K562 (cell line): ENCODE data around the gene RASGEF1C. TPM values are rescaled to one million over a fixed set of nuclear protein-coding genes. Genes with fewer than 3 reads are reported as not detected.

Experiments used
- ATF3 ChIP-seq, 2 experiments: fragments of 450-650 bp in 1 of 2; sonication (generic) in 1 of 2; formaldehyde crosslinking in 1 of 2; IDR thresholded peaks in 1 of 2; conservative IDR thresholded peaks in 1 of 2; 2 replicates each; pipeline versions ENCODE4 v1.6.1 to v1.8.1; 2016 to 2023; ENCODE audit warnings: mild to moderate bottlenecking in 2 of 2, moderate library complexity in 2 of 2, inconsistent platforms in 1 of 2, missing genetic modification reagents in 1 of 2
- CTCF ChIP-seq, 3 experiments: IDR thresholded peaks in 2 of 3; conservative IDR thresholded peaks in 1 of 3; 2 replicates each; pipeline ENCODE4 v1.5.1; 2011 to 2012; ENCODE audit warnings: low read length in 3 of 3, mild to moderate bottlenecking in 3 of 3, control low read depth in 2 of 3, improper control_type of control experiment in 1 of 3, inconsistent platforms in 1 of 3, low read depth in 1 of 3, mixed read lengths in 1 of 3, moderate library complexity in 1 of 3; ENCODE audit not compliant: insufficient read depth in 2 of 3
- DPF2 ChIP-seq: fragments of 450-650 bp; IDR thresholded peaks from 2 replicates; pipeline ENCODE4 v1.6.1; 2016
- HSF4 ChIP-seq: fragments of 250-450 bp; sonication (Bioruptor Pico); IDR thresholded peaks from 2 replicates; pipeline ENCODE4 v2.1.2; 2022; ENCODE audit warnings: mild to moderate bottlenecking, moderate library complexity, borderline replicate concordance
- LCOR ChIP-seq: sonication (generic); formaldehyde crosslinking; IDR thresholded peaks from 2 replicates; pipeline ENCODE4 v1.8.0; 2022; ENCODE audit warnings: mild to moderate bottlenecking, missing genetic modification reagents
- MBD1 ChIP-seq: fragments of 250-450 bp; sonication (Bioruptor Pico); IDR thresholded peaks from 2 replicates; pipeline ENCODE4 v1.8.0; 2022; ENCODE audit warnings: inconsistent platforms
- NR3C1 ChIP-seq: sonication (generic); formaldehyde crosslinking; IDR thresholded peaks from 2 replicates; pipeline ENCODE4 v1.8.1; 2022; ENCODE audit warnings: missing genetic modification reagents
- RAD21 ChIP-seq, 2 experiments: fragments of 250-450 bp in 1 of 2; fragments of 450-650 bp in 1 of 2; sonication (Bioruptor Pico) in 1 of 2; formaldehyde crosslinking in 1 of 2; IDR thresholded peaks in 1 of 2; conservative IDR thresholded peaks in 1 of 2; 2 replicates each; pipeline versions ENCODE4 v1.4.0 to v1.8.0; 2020 to 2022; ENCODE audit warnings: mild to moderate bottlenecking in 2 of 2, moderate library complexity in 1 of 2
- RBM17 ChIP-seq: fragments of 200-400 bp; formaldehyde crosslinking; IDR thresholded peaks from 2 replicates; pipeline ENCODE4 v1.6.1; 2017; ENCODE audit warnings: low read depth, mild to moderate bottlenecking, low read length, borderline replicate concordance
- SREBF1 ChIP-seq: fragments of 150-350 bp; IDR thresholded peaks from 2 replicates; pipeline ENCODE4 v1.6.1; 2014; ENCODE audit warnings: antibody characterized with exemption, low read depth, low read length, borderline replicate concordance
- TRIM25 ChIP-seq: fragments of 450-650 bp; IDR thresholded peaks from 2 replicates; pipeline ENCODE4 v1.7.0; 2016; ENCODE audit warnings: borderline replicate concordance
- ZNF274 ChIP-seq: IDR thresholded peaks from 2 replicates; pipeline ENCODE4 v1.6.1; 2011; ENCODE audit warnings: low read depth, mild to moderate bottlenecking, low read length, moderate library complexity, borderline replicate concordance
- ZNF609 ChIP-seq: sonication (generic); formaldehyde crosslinking; IDR thresholded peaks from 2 replicates; pipeline ENCODE4 v1.8.1; 2023; ENCODE audit warnings: missing genetic modification reagents, mild to moderate bottlenecking, borderline replicate concordance
- ZNF79 ChIP-seq: fragments of 250-450 bp; sonication (Bioruptor Pico); IDR thresholded peaks from 2 replicates; pipeline ENCODE4 v1.4.0; 2020; ENCODE audit warnings: low read depth, mild to moderate bottlenecking, moderate library complexity
- polyA plus RNA-seq, 8 experiments: library from polyadenylated mRNA; depleted of rRNA in 4 of 8; stranded (reverse) in 5 of 8; unstranded in 3 of 8; fragments of >200 nt; fragmentation: Nextera tagmentation in 2 of 8; fragmentation: Illumina TruSeq in 1 of 8; extraction: Ambion mirVana in 2 of 8; extraction: Trizol in 1 of 8; gene quantifications; 2 replicates each; pipeline versions ENCODE4 v1.2.1 to v1.2.3, GENCODE V29; 2011 to 2014; ENCODE audit warnings: inconsistent platforms in 1 of 8, missing spikeins in 1 of 8
- total RNA-seq, 7 experiments: library from RNA; depleted of rRNA in 6 of 7; stranded (reverse); fragments of >200 nt in 6 of 7; fragmentation: Illumina TruSeq in 2 of 7; extraction: Trizol in 2 of 7; gene quantifications; 2 replicates each; pipeline versions ENCODE4 v1.2.1 to v1.2.3, GENCODE V29; 2011 to 2021; ENCODE audit warnings: low replicate concordance in 1 of 7

RASGEF1C gene
- total and polyA plus RNA-seq, 9 of the 15 experiments (the other 6 are each of a cell fraction or from before 2014, with no cell fraction given): 0.04 to 1.1 (median 0.21) TPM; not detected in 4

GRCh38 chr5:180090098-180090768, 118.8 kb downstream of the RASGEF1C start (continued):
- TF ChIP-seq RBM17 (no peak), ATF3 (IDR thresholded peaks at IDR 0.05) (no peak), ATF3 (CRISPR knock-in tag; conservative IDR thresholded peaks at IDR 0.05) (no peak), NR3C1 (CRISPR knock-in tag) (no peak), SREBF1 (no peak), ZNF274 (no peak), CTCF (IDR thresholded peaks at IDR 0.05 in 2 of 3, conservative IDR thresholded peaks at IDR 0.05 in 1 of 3; ENCODE audit: insufficient read depth in 2 of 3, low read depth in 1 of 3, low read length in 3 of 3) (peak; percentile 79 to 90 (median 89)), RAD21 (CRISPR knock-in tag; conservative IDR thresholded peaks at IDR 0.05 in 1 of 2, IDR thresholded peaks at IDR 0.05 in 1 of 2) (peak; percentile 46 to 61; a peak in 3 of 4 replicates), LCOR (CRISPR knock-in tag) (no peak), DPF2 (0 out of 2 replicates have a peak, but pooled peaks have one; percentile 24), ZNF79 (CRISPR knock-in tag) (no peak), HSF4 (CRISPR knock-in tag) (no peak), TRIM25 (no peak), MBD1 (CRISPR knock-in tag) (peak; percentile 91), ZNF609 (CRISPR knock-in tag) (no peak)
